ENCODE measurements around the gene SPO11. TPM values are rescaled to one million over a fixed set of nuclear protein-coding genes. Genes with fewer than 3 reads are reported as not detected.

Gene SPO11
- total RNA-seq, 1 donor from 2014 or later, result not detected

- peaks cover 91% of the 10 kb centered on the region for H3K27me3 ChIP-seq (ENCODE audit: low read depth)
- H3K36me3 ChIP-seq, result no peaks in the 10 kb centered on the region
- no peak overlapping the region for H3K27ac ChIP-seq (replicated peaks)
- peaks cover 4% of the 10 kb centered on the region for H3K4me1 ChIP-seq
- no peak for TF ChIP-seq CTCF (IDR thresholded peaks at IDR 0.05; ENCODE audit: borderline replicate concordance)
- H3K4me3 ChIP-seq, result no peak overlapping the region
- intact Hi-C loops (cut with micrococcal nuclease), result no loop called here
- no peaks in the 10 kb centered on the region for H3K9me3 ChIP-seq (replicated peaks)
- no peak for DNase-seq
Observed at GRCh38 chr20:57287007-57287880, 42.4 kb upstream of the SPO11 start.

- Histone ChIP-seq H3K36me3 (no peaks in the 10 kb centered on the region), H3K4me3 (no peak overlapping the region), H3K9me3 (replicated peaks) (no peaks in the 10 kb centered on the region), H3K27me3 (ENCODE audit: low read depth) (peaks cover 95% of the 10 kb centered on the region), H3K27ac (replicated peaks) (no peak overlapping the region), H3K4me1 (peaks cover 4% of the 10 kb centered on the region)
- no peak for DNase-seq
- intact Hi-C loops (cut with micrococcal nuclease), result no loop called here
- TF ChIP-seq CTCF (IDR thresholded peaks at IDR 0.05; ENCODE audit: borderline replicate concordance), result no peak
Observed at GRCh38 chr20:57287901-57288300, 41.7 kb upstream of the SPO11 start.

GRCh38 chr20:57288651-57289277 lies 40.8 kb upstream of the SPO11 start:
- H3K4me3 ChIP-seq, result no peak overlapping the region
- DNase-seq, result no peak
- no peak for TF ChIP-seq CTCF (IDR thresholded peaks at IDR 0.05; ENCODE audit: borderline replicate concordance)
- intact Hi-C loops (cut with micrococcal nuclease), result no loop called here
- H3K9me3 ChIP-seq (replicated peaks), result no peaks in the 10 kb centered on the region
- H3K27me3 ChIP-seq (ENCODE audit: low read depth), result peaks cover 97% of the 10 kb centered on the region
- no peaks in the 10 kb centered on the region for H3K36me3 ChIP-seq
- no peak overlapping the region for H3K27ac ChIP-seq (replicated peaks)
- H3K4me1 ChIP-seq, result peaks cover 4% of the 10 kb centered on the region

GRCh38 chr20:57289391-57290177 lies 40.0 kb upstream of the SPO11 start:
- H3K9me3 ChIP-seq (replicated peaks), result no peaks in the 10 kb centered on the region
- no peak overlapping the region for H3K4me3 ChIP-seq
- peaks cover 6% of the 10 kb centered on the region for H3K4me1 ChIP-seq
- intact Hi-C loops (cut with micrococcal nuclease), result no loop called here
- no peak overlapping the region for H3K27ac ChIP-seq (replicated peaks)
- no peaks in the 10 kb centered on the region for H3K36me3 ChIP-seq
- no peak for DNase-seq
- peaks cover 96% of the 10 kb centered on the region for H3K27me3 ChIP-seq (ENCODE audit: low read depth)
- no peak for TF ChIP-seq CTCF (IDR thresholded peaks at IDR 0.05; ENCODE audit: borderline replicate concordance)

- Histone ChIP-seq H3K36me3 (no peaks in the 10 kb centered on the region), H3K27ac (replicated peaks) (no peak overlapping the region), H3K9me3 (replicated peaks) (no peaks in the 10 kb centered on the region), H3K4me1 (peaks cover 10% of the 10 kb centered on the region), H3K27me3 (ENCODE audit: low read depth) (peaks cover 91% of the 10 kb centered on the region), H3K4me3 (no peak overlapping the region)
- intact Hi-C loops (cut with micrococcal nuclease), result no loop called here
- TF ChIP-seq CTCF (IDR thresholded peaks at IDR 0.05; ENCODE audit: borderline replicate concordance), result no peak
- no peak for DNase-seq
Observed at GRCh38 chr20:57290178-57290484, 39.5 kb upstream of the SPO11 start.

All from left ventricle myocardium inferior (tissue), 1 donor.